GM21526 (cell line): ENCODE data around the gene INAFM2.
A peak's percentile ranks its signal among the peaks of the same experiment; 100 is the strongest.

Experiments
- ATAC-seq: cut with Tn5 transposase; IDR thresholded peaks from one replicate; pipeline ENCODE4 v1.9.1; 2021; ENCODE audit warnings: moderate library complexity; ENCODE audit not compliant: unreplicated experiment, low FRiP score

INAFM2 gene

GRCh38 chr15:40357246-40357645, 33.8 kb downstream of the INAFM2 start:
- ATAC-seq, result no peak

GRCh38 chr15:40357723-40358470, 34.4 kb downstream of the INAFM2 start, which contains the start of gene DISP2:
TSS of gene DISP2 (plus strand) at chr15:40358219. CDS start at chr15:40358322, 103 bp downstream.
- ATAC-seq, result peak; percentile 66

- ATAC-seq, result no peak
Measured at GRCh38 chr15:40358471-40359353, 35.2 kb downstream of the INAFM2 start.

- no peak for ATAC-seq
Measured at GRCh38 chr15:40360015-40360414, 36.5 kb downstream of the INAFM2 start.

- no peak for ATAC-seq
Measured at GRCh38 chr15:40361640-40362039, 38.1 kb downstream of the INAFM2 start.

GRCh38 chr15:40363611-40364010, 40.1 kb downstream of the INAFM2 start:
- no peak for ATAC-seq

GRCh38 chr15:40364251-40364650, 40.8 kb downstream of the INAFM2 start:
- no peak for ATAC-seq

- no peak for ATAC-seq
Measured at GRCh38 chr15:40365016-40365415, 41.5 kb downstream of the INAFM2 start.

GRCh38 chr15:40365624-40366456, 42.3 kb downstream of the INAFM2 start:
- no peak for ATAC-seq

- ATAC-seq, result no peak
Measured at GRCh38 chr15:40366457-40367370, 43.2 kb downstream of the INAFM2 start.

- no peak for ATAC-seq
Measured at GRCh38 chr15:40367371-40367685, 43.8 kb downstream of the INAFM2 start.

GRCh38 chr15:40367686-40368611, 44.5 kb downstream of the INAFM2 start:
- peak; percentile 66 for ATAC-seq

- ATAC-seq, result no peak
Measured at GRCh38 chr15:40368719-40369473, 45.4 kb downstream of the INAFM2 start.

- no peak for ATAC-seq
Measured at GRCh38 chr15:40369474-40369869, 46.0 kb downstream of the INAFM2 start.

- ATAC-seq, result no peak
Measured at GRCh38 chr15:40369971-40370370, 46.5 kb downstream of the INAFM2 start.

- no peak for ATAC-seq
Measured at GRCh38 chr15:40372981-40373380, 49.5 kb downstream of the INAFM2 start.
